Activated CD8-positive, alpha-beta memory T cell treated with anti-CD3 and anti-CD28 coated beads for 48 hours (primary cell): Measurements from ENCODE around the gene MYO1D.
"Not testable (repeated sequence)": the region's sequence is repeated elsewhere in the genome, so short reads cannot be mapped to it uniquely, and the experiment has no call there.

ENCODE experiments used
- DNase-seq, 3 experiments: peaks; one replicate each; pipeline ENCODE4 v3.0.0-alpha.2; 2020; ENCODE audit warnings: low read depth in 2 of 3, low spot score in 2 of 3

The MYO1D gene

DNA sequence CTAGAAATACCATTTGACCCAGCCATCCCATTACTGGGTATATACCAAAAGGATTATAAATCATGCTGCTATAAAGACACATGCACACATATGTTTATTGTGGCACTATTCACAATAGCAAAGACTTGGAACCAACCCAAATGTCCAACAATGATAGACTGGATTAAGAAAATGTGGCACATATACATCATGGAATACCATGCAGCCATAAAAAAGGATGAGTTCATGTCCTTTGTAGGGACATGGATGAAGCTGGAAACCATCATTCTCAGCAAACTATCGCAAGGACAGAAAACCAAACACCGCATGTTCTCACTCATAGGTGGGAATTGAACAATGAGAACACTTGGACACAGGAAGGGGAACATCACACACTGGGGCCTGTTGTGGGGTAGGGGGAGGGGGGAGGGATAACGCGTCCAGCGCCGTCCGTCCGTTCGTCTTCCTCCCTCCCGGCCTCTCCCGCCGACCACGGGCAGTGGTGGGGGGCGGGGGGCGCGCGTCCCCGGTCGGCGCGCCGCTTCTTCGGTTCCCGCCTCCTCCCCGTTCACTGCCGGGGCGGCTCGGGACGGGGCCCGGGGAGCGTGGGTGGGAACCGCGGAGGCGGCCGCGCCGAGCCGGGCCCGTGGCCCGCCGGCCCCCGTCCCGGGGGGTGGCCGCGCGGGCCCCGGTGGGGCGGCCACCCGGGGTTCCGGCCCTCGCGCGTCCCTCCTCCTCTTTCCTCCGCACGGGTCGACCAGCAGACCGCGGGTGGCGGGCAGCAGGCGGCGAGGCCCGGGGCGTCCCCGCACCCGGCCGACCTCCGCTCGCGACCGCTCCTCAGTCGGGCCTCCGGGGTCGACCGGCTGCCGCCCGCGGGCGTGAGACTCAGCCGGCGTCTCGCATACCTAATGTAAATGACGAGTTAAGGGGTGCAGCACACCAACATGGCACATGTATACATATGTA, 54.7 kb downstream of the MYO1D start:
- DNase-seq, result not testable (repeated sequence)

DNA sequence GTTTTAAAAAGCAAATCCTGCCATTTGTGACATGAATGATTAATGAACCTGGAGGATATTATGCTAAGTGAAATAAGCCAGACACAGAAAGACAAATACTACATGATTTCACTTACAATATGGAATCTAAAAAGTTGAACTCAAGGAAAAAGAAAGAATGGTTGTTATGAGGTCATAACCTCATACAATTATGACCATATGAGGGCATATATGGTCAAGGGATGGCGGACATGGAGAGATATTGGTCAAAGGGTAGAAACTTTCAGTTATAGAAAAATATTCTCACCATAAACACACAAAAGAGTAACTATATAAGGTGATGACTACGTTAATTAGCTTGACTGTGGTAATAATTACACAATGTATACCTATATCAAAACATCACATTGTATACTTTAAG, 56.5 kb downstream of the MYO1D start:
- DNase-seq, result no peak

GRCh38 chr17:32819787-32820186, 57.1 kb downstream of the MYO1D start:
- no peak for DNase-seq

DNA sequence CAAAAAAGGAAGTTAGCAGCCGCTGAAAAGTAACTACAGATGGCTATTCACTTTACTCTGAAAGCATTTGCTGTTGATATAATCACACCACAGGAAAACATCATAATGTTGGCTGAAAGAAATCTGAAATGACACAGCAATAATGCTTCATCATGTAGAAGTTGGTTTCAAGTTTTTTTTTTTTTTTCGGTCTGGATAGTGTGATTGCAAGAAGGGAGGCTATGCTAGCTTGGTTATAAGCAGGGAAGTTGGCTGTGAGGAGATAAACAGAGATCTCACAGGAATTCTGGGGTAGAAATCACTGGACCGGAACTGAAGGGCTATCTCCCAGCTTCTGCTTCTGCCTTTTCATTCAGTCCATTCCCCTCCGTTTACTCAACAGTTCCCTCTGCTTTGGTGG, 57.9 kb downstream of the MYO1D start:
- no peak for DNase-seq

DNA sequence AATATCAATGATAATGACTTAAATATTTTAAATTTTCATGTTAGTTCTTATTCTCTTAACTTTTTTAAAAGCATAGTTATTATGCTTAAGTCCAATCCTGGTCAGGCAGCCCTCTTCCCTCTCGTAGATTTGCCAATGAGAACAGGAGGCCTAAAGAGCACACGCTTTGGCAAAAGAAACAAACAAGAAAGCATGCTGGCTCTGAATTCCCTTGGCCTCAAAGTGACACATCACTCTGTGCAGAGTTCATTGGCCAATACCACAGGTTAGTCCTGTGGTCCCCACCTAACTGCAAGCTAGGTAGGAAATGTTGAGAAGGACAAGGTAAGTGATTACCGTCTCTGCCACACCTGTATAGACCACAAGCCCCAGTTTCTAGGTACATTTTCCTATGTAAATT, 61.5 kb downstream of the MYO1D start:
- DNase-seq, result no peak

- no peak for DNase-seq
Measured at GRCh38 chr17:32814836-32815235, 62.1 kb downstream of the MYO1D start.

GRCh38 chr17:32813021-32813420, 63.9 kb downstream of the MYO1D start:
- DNase-seq, result no peak

- DNase-seq, result no peak
Measured at GRCh38 chr17:32810690-32811089, 66.2 kb downstream of the MYO1D start.

GRCh38 chr17:32807577-32807976, 69.3 kb downstream of the MYO1D start:
- no peak for DNase-seq

DNA sequence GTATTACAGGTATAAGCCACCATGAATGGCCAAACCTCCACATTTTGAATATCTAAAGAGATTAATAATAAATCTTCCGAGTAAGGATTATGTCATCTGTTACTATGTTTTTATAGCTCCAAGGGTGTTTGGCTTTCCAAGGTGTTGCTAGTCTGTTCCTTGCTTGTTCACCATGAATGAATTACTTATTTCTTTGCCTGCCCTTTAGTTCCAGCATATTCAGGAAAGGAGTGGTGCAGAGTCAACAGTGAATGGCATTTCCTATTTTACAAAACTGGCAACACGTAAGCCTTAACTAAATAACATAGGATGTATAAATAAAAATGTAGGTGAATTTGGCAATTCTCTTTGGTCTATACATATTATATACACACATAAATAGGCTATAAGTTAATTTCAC, 70.3 kb downstream of the MYO1D start:
- DNase-seq, result no peak

GRCh38 chr17:32805029-32805976, 71.6 kb downstream of the MYO1D start:
- DNase-seq, result no peak

DNA sequence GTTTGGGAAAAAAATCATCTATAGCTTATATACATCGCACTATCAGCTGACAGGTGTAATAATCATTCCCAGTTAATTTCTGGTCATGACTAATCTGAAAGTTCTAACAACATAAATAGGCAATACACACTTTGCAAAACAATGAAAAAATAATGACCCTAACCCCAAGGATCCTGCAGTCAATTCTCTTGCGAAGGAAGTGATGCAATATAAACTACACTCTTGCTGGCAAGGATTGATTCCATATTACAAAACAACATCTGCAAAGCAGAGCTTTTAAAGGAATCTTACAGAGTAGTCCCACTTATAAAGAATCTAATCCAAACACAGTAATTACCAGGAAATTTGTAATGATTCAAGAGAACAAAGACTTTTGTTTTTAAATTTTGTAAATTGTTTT, 73.4 kb downstream of the MYO1D start:
- DNase-seq, result no peak

DNA sequence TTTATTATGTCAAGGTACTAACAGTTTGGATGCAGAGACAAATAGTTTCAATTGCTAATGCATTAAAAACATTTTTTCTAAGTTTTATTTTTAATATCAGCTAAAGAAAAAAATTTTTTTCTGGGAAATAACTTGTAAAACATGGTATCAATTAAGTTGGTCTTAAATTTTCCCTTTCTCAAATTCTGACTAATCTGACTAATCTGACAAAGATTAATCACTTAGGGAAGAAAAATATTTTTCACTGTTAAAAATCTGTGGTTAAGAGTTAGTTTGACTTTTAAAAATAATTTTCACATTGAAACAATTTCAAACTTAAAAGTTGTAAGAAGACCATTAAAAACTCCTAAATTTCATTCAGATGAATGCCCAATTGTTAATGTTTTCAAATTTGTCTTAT, 74.6 kb downstream of the MYO1D start:
- DNase-seq, result no peak

DNA sequence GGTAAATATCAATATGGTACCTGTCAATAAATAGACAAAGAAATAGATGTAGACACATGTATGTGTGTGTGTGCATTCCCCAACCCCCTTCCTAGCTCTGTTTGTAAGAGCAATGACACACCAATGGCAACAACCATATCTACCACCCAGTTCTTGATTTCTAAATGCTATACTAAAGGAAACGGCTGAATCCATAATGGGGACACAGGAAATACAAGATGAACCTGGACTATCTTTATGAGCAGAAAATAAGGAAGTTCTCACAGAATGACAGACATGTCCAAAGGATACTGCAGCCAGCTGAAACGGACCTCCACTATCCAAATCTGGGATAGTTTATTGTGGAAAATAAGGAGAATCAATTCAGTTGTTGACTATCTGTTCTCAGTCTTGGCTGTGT, 75.3 kb downstream of the MYO1D start:
- DNase-seq, result no peak

- DNase-seq, result no peak
Measured at GRCh38 chr17:32801193-32801592, 75.7 kb downstream of the MYO1D start.

DNA sequence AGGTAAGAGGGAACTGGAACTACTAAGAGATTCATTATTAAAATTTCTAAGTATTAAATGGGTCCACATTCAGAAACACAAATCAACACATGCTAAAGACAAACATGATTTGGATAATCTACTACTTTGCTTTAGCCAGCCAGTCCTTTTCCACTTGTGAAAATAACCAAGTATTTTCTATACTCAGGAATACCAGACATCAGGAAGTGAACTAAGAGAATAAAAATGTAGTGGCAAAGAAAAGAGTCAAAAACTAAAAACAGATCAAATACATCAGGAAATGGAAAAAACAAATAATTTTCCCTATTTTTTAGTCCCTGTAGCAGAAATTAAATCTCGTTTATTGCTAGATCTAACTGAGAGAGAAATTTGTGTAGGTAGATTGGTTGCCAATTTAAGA, 78.0 kb downstream of the MYO1D start:
- DNase-seq, result no peak

GRCh38 chr17:32795339-32795979, 81.5 kb downstream of the MYO1D start:
- DNase-seq, result no peak

DNA sequence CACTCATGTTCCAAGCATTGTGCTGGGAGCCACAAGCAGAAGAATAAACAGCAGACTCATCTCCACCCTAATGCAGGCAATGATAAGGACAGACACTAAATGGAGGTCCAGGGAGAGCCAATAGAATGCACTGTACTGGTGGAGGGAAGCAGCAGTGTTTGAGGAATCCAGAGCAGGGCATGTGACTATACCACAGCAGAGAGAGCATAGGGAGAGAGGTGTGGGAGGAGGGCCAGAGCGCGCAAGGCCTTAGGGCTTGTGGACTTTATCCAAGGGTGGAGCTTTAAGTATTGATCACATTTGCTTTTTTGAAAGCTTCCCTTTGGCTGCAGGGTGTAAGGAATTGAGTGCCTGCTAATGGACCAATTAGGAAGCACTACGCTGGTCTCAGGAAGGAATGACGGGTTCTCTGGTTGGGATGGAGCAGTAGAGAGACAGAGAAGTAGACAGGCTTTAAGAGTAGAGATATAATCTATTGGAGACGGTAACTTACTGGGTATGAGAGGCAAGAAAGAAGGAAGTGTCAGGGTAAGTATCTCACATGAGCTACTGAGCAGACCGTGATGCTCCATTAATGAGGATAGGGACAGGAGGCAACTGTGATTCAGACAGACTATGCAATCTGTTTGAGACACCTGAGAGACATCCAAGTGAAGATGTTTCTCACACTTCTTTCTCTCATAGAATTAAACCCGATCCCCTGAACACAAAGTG, 82.2 kb downstream of the MYO1D start:
- DNase-seq, result no peak

- no peak for DNase-seq
Measured at GRCh38 chr17:32793841-32794240, 83.1 kb downstream of the MYO1D start.

- no peak for DNase-seq
Measured at GRCh38 chr17:32792207-32792606, 84.7 kb downstream of the MYO1D start.

DNA sequence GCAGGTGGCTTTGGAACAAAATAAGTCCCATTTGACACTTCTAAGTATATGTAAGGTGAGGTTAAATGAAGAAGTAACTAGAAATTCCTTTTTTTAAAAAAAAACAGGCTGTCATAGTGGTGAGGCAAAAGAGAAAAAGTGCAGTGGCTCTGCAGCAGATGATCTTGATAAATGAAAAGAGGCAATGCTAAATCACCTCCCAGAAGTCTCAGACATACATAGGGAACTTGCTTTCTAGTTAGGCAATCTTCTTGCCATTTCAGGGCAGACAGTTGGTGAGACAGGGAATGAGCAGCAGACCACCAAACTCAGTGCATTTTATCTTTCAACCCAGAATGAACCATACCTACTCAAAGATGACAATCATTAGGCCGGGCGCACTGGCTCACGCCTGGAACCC, 90.8 kb downstream of the MYO1D start:
- no peak for DNase-seq
